ENCODE measurements around the gene NUP62CL.
"Not testable (repeated sequence)": the region's sequence is repeated elsewhere in the genome, so short reads cannot be mapped to it uniquely, and the experiment has no call there.

NUP62CL gene

GRCh38 chrX:107205770-107206696 is at the start of gene NUP62CL, which contains the start of gene DNAAF6:
Gene NUP62CL (minus strand): TSS chrX:107206433. CDS start chrX:107175146, 31,287 bp downstream.
Gene DNAAF6 (plus strand): TSS chrX:107206611. CDS start chrX:107212876, 6,265 bp downstream.
- peak; percentile 39 to 47 for DNase-seq (ENCODE audit: low read depth in 2 of 2)

- no peak for DNase-seq (ENCODE audit: low read depth in 2 of 2)
Observed at GRCh38 chrX:107228486-107228819, 22.2 kb upstream of the NUP62CL start.

- no peak for DNase-seq (ENCODE audit: low read depth in 2 of 2)
Observed at GRCh38 chrX:107227780-107228485, 21.7 kb upstream of the NUP62CL start.

- no peak for DNase-seq (ENCODE audit: low read depth in 2 of 2)
Observed at GRCh38 chrX:107226757-107227156, 20.5 kb upstream of the NUP62CL start.

- DNase-seq (ENCODE audit: low read depth in 2 of 2), result no peak
Observed at GRCh38 chrX:107213477-107213876, 7.2 kb upstream of the NUP62CL start.

GRCh38 chrX:107207943-107208342 is 1.7 kb upstream of the NUP62CL start:
- no peak for DNase-seq (ENCODE audit: low read depth in 2 of 2)

- DNase-seq (ENCODE audit: low read depth in 2 of 2), result no peak
Observed at GRCh38 chrX:107207089-107207488, 856 bp upstream of the NUP62CL start.

- no peak for DNase-seq (ENCODE audit: low read depth in 2 of 2)
Observed at GRCh38 chrX:107206697-107207065, 448 bp upstream of the NUP62CL start.

- DNase-seq (ENCODE audit: low read depth in 2 of 2), result no peak
Observed at GRCh38 chrX:107204068-107204605, 2.1 kb downstream of the NUP62CL start.

GRCh38 chrX:107199491-107199890 is 6.7 kb downstream of the NUP62CL start:
- no peak for DNase-seq (ENCODE audit: low read depth in 2 of 2)

- DNase-seq (ENCODE audit: low read depth in 2 of 2), result not testable (repeated sequence)
Observed at GRCh38 chrX:107198074-107198473, 8.2 kb downstream of the NUP62CL start.

- DNase-seq (ENCODE audit: low read depth in 2 of 2), result no peak
Observed at GRCh38 chrX:107197319-107197718, 8.9 kb downstream of the NUP62CL start.

- DNase-seq (ENCODE audit: low read depth in 2 of 2), result no peak
Observed at GRCh38 chrX:107171369-107172102, 34.7 kb downstream of the NUP62CL start.

GRCh38 chrX:107168712-107169111 is 37.5 kb downstream of the NUP62CL start:
- no peak for DNase-seq (ENCODE audit: low read depth in 2 of 2)

GRCh38 chrX:107168257-107168656 is 38.0 kb downstream of the NUP62CL start:
- no peak for DNase-seq (ENCODE audit: low read depth in 2 of 2)

GRCh38 chrX:107167163-107167921 is 38.9 kb downstream of the NUP62CL start:
- no peak for DNase-seq (ENCODE audit: low read depth in 2 of 2)

- DNase-seq (ENCODE audit: low read depth in 2 of 2), result not testable (repeated sequence)
Observed at GRCh38 chrX:107157618-107158017, 48.6 kb downstream of the NUP62CL start.

- not testable (repeated sequence) for DNase-seq (ENCODE audit: low read depth in 2 of 2)
Observed at GRCh38 chrX:107155621-107156430, 50.4 kb downstream of the NUP62CL start.

- no peak for DNase-seq (ENCODE audit: low read depth in 2 of 2)
Observed at GRCh38 chrX:107154787-107155620, 51.2 kb downstream of the NUP62CL start.
